HepG2 (cell line): ENCODE results near the gene RGS19. TPM values are rescaled to one million over a fixed set of nuclear protein-coding genes. Genes with fewer than 3 reads are reported as not detected.

Source experiments
- ERF ChIP-seq: IDR thresholded peaks from 2 replicates; pipeline ENCODE4 v1.6.1; 2018; ENCODE audit warnings: missing biosample characterization, missing genetic modification reagents
- HNF1B ChIP-seq: sonication (generic); formaldehyde crosslinking; IDR thresholded peaks from 2 replicates; pipeline ENCODE4 v1.5.1; 2020; ENCODE audit warnings: mild to moderate bottlenecking, moderate library complexity, missing genetic modification reagents
- KDM2A ChIP-seq: sonication (generic); formaldehyde crosslinking; IDR thresholded peaks from 2 replicates; pipeline ENCODE4 v1.4.0; 2020; ENCODE audit warnings: low read depth, missing genetic modification reagents, borderline replicate concordance
- KLF16 ChIP-seq, 2 experiments: sonication (generic) in 1 of 2; formaldehyde crosslinking in 1 of 2; IDR thresholded peaks; 2 replicates each; pipeline versions ENCODE4 v1.6.1 to v1.8.0; 2016 to 2023; ENCODE audit warnings: missing genetic modification reagents in 2 of 2, missing compliant biosample characterization in 1 of 2
- PAWR ChIP-seq: sonication (generic); formaldehyde crosslinking; IDR thresholded peaks from 2 replicates; pipeline ENCODE4 v1.4.0; 2020; ENCODE audit warnings: missing genetic modification reagents, mild to moderate bottlenecking, borderline replicate concordance
- ZNF10 ChIP-seq: sonication (generic); formaldehyde crosslinking; IDR thresholded peaks from 2 replicates; pipeline ENCODE4 v1.4.0; 2020; ENCODE audit warnings: mild to moderate bottlenecking, low read depth, missing genetic modification reagents, borderline replicate concordance
- ZNF430 ChIP-seq: sonication (generic); formaldehyde crosslinking; IDR thresholded peaks from 2 replicates; pipeline ENCODE4 v1.9.0; 2021; ENCODE audit warnings: mild to moderate bottlenecking, missing genetic modification reagents
- ZNF446 ChIP-seq: sonication (generic); formaldehyde crosslinking; IDR thresholded peaks from 2 replicates; pipeline ENCODE4 v1.5.0; 2020; ENCODE audit warnings: mild to moderate bottlenecking, missing genetic modification reagents
- ZNF720 ChIP-seq: sonication (generic); formaldehyde crosslinking; IDR thresholded peaks from 2 replicates; pipeline ENCODE4 v1.4.0; 2020; ENCODE audit warnings: missing genetic modification reagents
- ZZZ3 ChIP-seq: sonication (generic); formaldehyde crosslinking; IDR thresholded peaks from 2 replicates; pipeline ENCODE4 v1.4.0; 2020; ENCODE audit warnings: missing genetic modification reagents, mild to moderate bottlenecking, borderline replicate concordance
- polyA plus RNA-seq, 8 experiments: library from polyadenylated mRNA; depleted of rRNA in 3 of 8; stranded (reverse) in 7 of 8; unstranded in 1 of 8; fragments of >200 nt; fragmentation: Illumina TruSeq in 4 of 8; extraction: Trizol in 4 of 8; gene quantifications; 2 replicates each; pipeline versions ENCODE4 v1.2.1 to v1.2.3, GENCODE V29; 2011 to 2016; ENCODE audit warnings: low read depth in 4 of 8, missing spikeins in 1 of 8, mixed read lengths in 1 of 8; ENCODE audit not compliant: insufficient read depth in 1 of 8
- total RNA-seq, 5 experiments: library from RNA; depleted of rRNA; stranded (reverse); fragments of >200 nt; fragmentation: Illumina TruSeq; extraction: Trizol; gene quantifications; 2 replicates each; pipeline ENCODE4 v1.2.3, GENCODE V29; 2016; ENCODE audit warnings: low read depth in 1 of 5
- TF ChIP-seq, protein P1 (sequence below): sonication (generic); formaldehyde crosslinking; IDR thresholded peaks from 2 replicates; pipeline ENCODE4 v1.4.0; 2020; ENCODE audit warnings: missing genetic modification reagents

RGS19 gene
- total and polyA plus RNA-seq, 2 of the 13 experiments (the other 11 are each of a cell fraction or from before 2014, with no cell fraction given): 10.7 to 11.9 TPM

DNA sequence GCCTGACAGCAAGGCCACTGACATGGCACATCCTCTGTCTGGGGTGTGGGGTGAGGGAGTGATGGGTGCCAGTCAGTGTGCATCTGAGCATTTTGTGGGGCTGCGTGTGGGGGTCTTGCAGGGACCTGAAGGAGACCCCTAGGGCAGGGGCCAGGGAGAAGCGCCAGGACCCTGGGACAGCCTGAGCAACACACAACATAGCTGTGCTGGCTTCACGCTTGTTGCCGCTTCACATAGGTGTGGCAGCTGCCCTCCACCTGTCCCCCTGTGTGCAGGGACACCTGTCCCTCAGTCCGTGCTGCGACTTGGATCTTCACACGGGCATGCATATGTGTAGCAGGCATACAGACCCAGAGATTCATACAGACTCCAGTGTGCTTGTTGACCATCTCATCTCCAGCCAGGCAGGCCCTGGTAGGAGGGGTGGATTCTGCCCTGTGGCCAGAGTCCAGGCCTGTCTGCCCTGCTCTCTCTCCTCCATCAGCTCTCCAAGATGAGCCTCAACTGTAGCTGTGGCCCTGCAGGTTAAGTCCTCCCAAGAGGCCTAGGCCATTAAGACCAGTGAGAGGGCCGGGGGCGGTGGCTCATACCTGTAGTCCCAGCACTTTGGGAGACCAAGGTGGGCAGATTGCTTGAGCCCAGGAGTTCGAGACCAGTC, 31.2 kb upstream of the RGS19 start (continued):
- TF ChIP-seq ZZZ3 (CRISPR knock-in tag): no peak
- TF ChIP-seq ERF (CRISPR knock-in tag): no peak
- no peak for TF ChIP-seq KDM2A (CRISPR knock-in tag)
- TF ChIP-seq PAWR (CRISPR knock-in tag): no peak
- TF ChIP-seq HNF1B (CRISPR knock-in tag): 0 out of 2 replicates have a peak, but pooled peaks have one; percentile 29
- TF ChIP-seq KLF16 (CRISPR knock-in tag; IDR thresholded peaks at IDR 0.05): 0 out of 4 replicates have a peak, but pooled peaks of 1 of the 2 experiments have one; percentile 38
- 0 out of 2 replicates have a peak, but pooled peaks have one; percentile 49 for TF ChIP-seq ZNF446 (CRISPR knock-in tag)
- no peak for TF ChIP-seq ZNF430 (CRISPR knock-in tag)
- TF ChIP-seq, protein P1, sequence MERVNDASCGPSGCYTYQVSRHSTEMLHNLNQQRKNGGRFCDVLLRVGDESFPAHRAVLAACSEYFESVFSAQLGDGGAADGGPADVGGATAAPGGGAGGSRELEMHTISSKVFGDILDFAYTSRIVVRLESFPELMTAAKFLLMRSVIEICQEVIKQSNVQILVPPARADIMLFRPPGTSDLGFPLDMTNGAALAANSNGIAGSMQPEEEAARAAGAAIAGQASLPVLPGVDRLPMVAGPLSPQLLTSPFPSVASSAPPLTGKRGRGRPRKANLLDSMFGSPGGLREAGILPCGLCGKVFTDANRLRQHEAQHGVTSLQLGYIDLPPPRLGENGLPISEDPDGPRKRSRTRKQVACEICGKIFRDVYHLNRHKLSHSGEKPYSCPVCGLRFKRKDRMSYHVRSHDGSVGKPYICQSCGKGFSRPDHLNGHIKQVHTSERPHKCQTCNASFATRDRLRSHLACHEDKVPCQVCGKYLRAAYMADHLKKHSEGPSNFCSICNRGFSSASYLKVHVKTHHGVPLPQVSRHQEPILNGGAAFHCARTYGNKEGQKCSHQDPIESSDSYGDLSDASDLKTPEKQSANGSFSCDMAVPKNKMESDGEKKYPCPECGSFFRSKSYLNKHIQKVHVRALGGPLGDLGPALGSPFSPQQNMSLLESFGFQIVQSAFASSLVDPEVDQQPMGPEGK (CRISPR knock-in tag): no peak
- no peak for TF ChIP-seq ZNF720 (CRISPR knock-in tag)
- no peak for TF ChIP-seq ZNF10 (CRISPR knock-in tag)
